PC-9 (cell line): ENCODE measurements around the gene GLRX2.

ENCODE experiments used
- CTCF ChIP-seq: fragments of 200-600 bp; sonication (generic); conservative IDR thresholded peaks from 2 replicates; pipeline ENCODE4 v1.6.1; 2017; ENCODE audit warnings: mixed run types, antibody characterized with exemption, mild to moderate bottlenecking, moderate library complexity
- EZH2 ChIP-seq: fragments of 200-600 bp; sonication (generic); IDR thresholded peaks from 2 replicates; pipeline ENCODE4 v1.8.0; 2017; ENCODE audit warnings: antibody characterized with exemption, low read depth

- TF ChIP-seq CTCF (no peak), EZH2 (no peak)
Measured at GRCh38 chr1:193140254-193140653, 35.0 kb upstream of the GLRX2 start.
